ENCODE data around the gene SEMA4D. TPM values are rescaled to one million over a fixed set of nuclear protein-coding genes. Genes with fewer than 3 reads are reported as not detected.

The SEMA4D gene
- total RNA-seq, 1 experiment from 2014 or later, result 48.4 TPM

DNA sequence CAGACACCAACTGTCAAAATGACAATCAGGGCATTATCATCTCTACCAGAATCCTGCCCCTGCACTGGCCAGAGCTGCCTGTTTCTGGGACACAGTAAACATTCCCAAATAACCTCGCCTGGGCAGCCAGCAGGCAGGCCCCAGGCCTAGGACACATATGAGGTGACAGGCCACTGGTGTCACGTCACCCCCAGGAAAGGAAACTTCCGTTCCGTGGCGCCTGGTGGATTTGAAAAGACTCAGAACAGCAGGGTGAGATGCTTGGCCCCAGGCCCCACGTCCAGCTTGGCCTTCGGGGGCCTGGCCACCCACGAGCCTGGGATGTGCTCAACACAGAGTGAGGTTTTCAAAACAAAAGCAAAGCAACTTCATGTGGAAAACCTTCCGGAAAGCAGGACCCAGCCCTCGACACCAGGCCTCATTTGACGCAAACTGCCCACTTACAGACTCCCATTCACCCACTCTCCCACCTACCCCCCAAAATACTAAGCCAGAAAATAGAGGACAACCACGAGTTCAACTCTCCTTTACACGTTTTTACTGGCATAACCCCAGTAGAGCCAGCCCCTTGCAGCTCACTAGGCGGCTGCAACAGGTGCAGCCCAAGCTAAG lies 1.2 kb downstream of the SEMA4D start:
- peak overlapping the region; percentile 88 for H3K4me2 ChIP-seq
- H3K27me3 ChIP-seq (ENCODE audit: insufficient read depth, low read depth), result no peaks in the 10 kb centered on the region
- no peaks in the 10 kb centered on the region for H3K9me3 ChIP-seq (ENCODE audit: insufficient read depth, low read depth)
- H3K27ac ChIP-seq, result no peak overlapping the region
- peak overlapping the region; percentile 81; the same call in 1 of the 2 replicates for H2AFZ ChIP-seq
- no peak for TF ChIP-seq EZH2 (IDR thresholded peaks at IDR 0.05; ENCODE audit: low read depth)
- TF ChIP-seq, protein P1, sequence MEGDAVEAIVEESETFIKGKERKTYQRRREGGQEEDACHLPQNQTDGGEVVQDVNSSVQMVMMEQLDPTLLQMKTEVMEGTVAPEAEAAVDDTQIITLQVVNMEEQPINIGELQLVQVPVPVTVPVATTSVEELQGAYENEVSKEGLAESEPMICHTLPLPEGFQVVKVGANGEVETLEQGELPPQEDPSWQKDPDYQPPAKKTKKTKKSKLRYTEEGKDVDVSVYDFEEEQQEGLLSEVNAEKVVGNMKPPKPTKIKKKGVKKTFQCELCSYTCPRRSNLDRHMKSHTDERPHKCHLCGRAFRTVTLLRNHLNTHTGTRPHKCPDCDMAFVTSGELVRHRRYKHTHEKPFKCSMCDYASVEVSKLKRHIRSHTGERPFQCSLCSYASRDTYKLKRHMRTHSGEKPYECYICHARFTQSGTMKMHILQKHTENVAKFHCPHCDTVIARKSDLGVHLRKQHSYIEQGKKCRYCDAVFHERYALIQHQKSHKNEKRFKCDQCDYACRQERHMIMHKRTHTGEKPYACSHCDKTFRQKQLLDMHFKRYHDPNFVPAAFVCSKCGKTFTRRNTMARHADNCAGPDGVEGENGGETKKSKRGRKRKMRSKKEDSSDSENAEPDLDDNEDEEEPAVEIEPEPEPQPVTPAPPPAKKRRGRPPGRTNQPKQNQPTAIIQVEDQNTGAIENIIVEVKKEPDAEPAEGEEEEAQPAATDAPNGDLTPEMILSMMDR (conservative IDR thresholded peaks at IDR 0.05), result no peak
- intact Hi-C loops (cut with micrococcal nuclease; ENCODE audit: unreplicated experiment), result loop anchor here (5.0 kb wide), 1 partner anchor 59 kb away; no protein-coding TSS in a partner anchor
- no peaks in the 10 kb centered on the region; the same call in 1 of the 2 replicates for H3F3A ChIP-seq (ENCODE audit: insufficient read depth, low read depth)
- H3K79me2 ChIP-seq (ENCODE audit: low read depth), result peaks cover 30% of the 10 kb centered on the region
- ChIA-PET POLR2A (ENCODE audit: unreplicated experiment) (no interaction called here), CTCF (no interaction called here)
- no peaks in the 10 kb centered on the region for H3K9me2 ChIP-seq (ENCODE audit: insufficient read depth)
- TSS peak; percentile 32 for BruUV-seq (replicated peaks)
- H3K4me1 ChIP-seq (replicated peaks; ENCODE audit: insufficient read depth), result peaks cover 11% of the 10 kb centered on the region; the same call in 1 of the 2 replicates
- peaks cover 6% of the 10 kb centered on the region; the same call in 1 of the 2 replicates for H4K20me1 ChIP-seq (ENCODE audit: insufficient read depth)
- no peaks in the 10 kb centered on the region for H3K36me3 ChIP-seq (ENCODE audit: low read depth)
- H3K4me3 ChIP-seq, result peak overlapping the region; percentile 83
- no peak for DNase-seq

DNA sequence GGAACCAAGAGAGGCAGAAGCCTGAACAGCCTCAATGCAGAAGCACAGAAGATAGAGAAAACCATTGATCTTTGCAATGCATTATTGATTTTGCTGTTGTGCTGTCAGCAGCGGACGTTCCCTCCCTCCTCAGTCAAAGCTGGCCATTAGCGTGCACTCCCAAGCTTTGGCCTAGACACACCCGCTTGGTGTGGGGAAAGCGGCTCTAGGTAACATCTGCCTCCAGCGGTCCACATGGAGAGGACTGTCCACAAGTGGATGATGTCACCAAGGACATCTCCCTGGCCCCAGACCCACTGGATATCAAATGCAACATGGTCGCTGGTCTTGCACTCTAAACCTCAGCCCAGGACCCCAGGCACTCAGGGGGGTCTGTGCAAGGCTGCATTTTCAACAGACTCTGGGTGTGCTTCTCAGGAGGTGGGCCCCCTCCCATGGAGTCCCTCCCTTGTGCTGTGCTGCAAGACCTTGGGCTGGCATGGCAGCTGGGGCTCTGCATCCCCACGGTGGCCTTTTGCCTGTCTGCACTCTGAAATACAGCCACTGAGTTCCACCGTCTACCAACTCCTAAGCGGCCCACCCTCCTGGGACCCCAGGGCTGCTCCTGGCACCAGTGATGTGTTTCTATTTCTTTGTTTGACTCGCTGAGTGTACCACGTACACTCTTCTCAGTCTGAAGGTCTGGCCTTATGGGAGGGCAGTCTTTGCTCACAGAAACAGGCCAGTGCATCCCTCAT lies 1.9 kb downstream of the SEMA4D start:
- no peak overlapping the region for H2AFZ ChIP-seq

DNA sequence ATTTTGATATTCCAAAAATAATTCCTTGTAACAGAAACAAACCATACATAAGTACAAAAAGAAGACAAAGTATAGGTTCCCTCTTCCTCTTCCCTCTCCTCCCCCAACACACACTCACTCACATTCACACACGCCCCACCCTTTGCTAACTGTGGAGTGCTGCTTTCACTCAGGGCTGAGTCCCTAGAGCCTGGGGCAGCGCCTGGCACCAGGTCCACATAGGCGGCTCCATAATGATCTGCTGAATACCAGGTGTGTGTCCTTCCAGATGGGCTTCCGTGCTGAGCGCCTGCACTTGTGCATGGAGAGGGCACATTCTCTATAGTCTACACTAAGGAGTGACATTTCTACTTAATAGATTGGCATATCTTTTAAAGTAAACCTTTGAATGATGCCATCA lies 3.7 kb downstream of the SEMA4D start:
- Histone ChIP-seq H3K4me1 (replicated peaks; ENCODE audit: insufficient read depth) (peaks cover 11% of the 10 kb centered on the region; the same call in 1 of the 2 replicates), H3K79me2 (ENCODE audit: low read depth) (peaks cover 30% of the 10 kb centered on the region), H3K27me3 (ENCODE audit: insufficient read depth, low read depth) (no peaks in the 10 kb centered on the region), H3K4me3 (no peak overlapping the region), H3K27ac (no peak overlapping the region), H2AFZ (no peak overlapping the region), H3K9me3 (ENCODE audit: insufficient read depth, low read depth) (no peaks in the 10 kb centered on the region), H4K20me1 (ENCODE audit: insufficient read depth) (peaks cover 6% of the 10 kb centered on the region; the same call in 1 of the 2 replicates), H3K36me3 (ENCODE audit: low read depth) (no peaks in the 10 kb centered on the region), H3K4me2 (no peak overlapping the region), H3F3A (ENCODE audit: insufficient read depth, low read depth) (no peaks in the 10 kb centered on the region; the same call in 1 of the 2 replicates), H3K9me2 (ENCODE audit: insufficient read depth) (no peaks in the 10 kb centered on the region)
- CTCF ChIA-PET, result no interaction called here
- intact Hi-C loops (cut with micrococcal nuclease; ENCODE audit: unreplicated experiment), result no loop called here
- POLR2A ChIA-PET (ENCODE audit: unreplicated experiment), result no interaction called here
- DNase-seq, result no peak
- TF ChIP-seq, protein P1 (conservative IDR thresholded peaks at IDR 0.05), result no peak
- no peak for TF ChIP-seq EZH2 (IDR thresholded peaks at IDR 0.05; ENCODE audit: low read depth)
- BruUV-seq (replicated peaks), result no TSS peak

More for the DNA sequence above, 1.9 kb downstream of the SEMA4D start:
- DNase-seq, result no peak
- Histone ChIP-seq H3K36me3 (ENCODE audit: low read depth) (no peaks in the 10 kb centered on the region), H3K9me2 (ENCODE audit: insufficient read depth) (no peaks in the 10 kb centered on the region), H3K27ac (no peak overlapping the region), H3K4me3 (no peak overlapping the region), H3F3A (ENCODE audit: insufficient read depth, low read depth) (no peaks in the 10 kb centered on the region; the same call in 1 of the 2 replicates), H3K79me2 (ENCODE audit: low read depth) (peaks cover 30% of the 10 kb centered on the region), H3K9me3 (ENCODE audit: insufficient read depth, low read depth) (no peaks in the 10 kb centered on the region), H3K4me1 (replicated peaks; ENCODE audit: insufficient read depth) (peaks cover 11% of the 10 kb centered on the region; the same call in 1 of the 2 replicates), H3K27me3 (ENCODE audit: insufficient read depth, low read depth) (no peaks in the 10 kb centered on the region), H3K4me2 (peak overlapping the region; percentile 88), H4K20me1 (ENCODE audit: insufficient read depth) (peaks cover 6% of the 10 kb centered on the region; the same call in 1 of the 2 replicates)
- CTCF ChIA-PET, result no interaction called here
- POLR2A ChIA-PET (ENCODE audit: unreplicated experiment), result no interaction called here
- BruUV-seq (replicated peaks), result no TSS peak
- intact Hi-C loops (cut with micrococcal nuclease; ENCODE audit: unreplicated experiment), result loop anchor here (5.0 kb wide), 1 partner anchor 59 kb away; no protein-coding TSS in a partner anchor
- TF ChIP-seq, protein P1 (conservative IDR thresholded peaks at IDR 0.05), result no peak
- no peak for TF ChIP-seq EZH2 (IDR thresholded peaks at IDR 0.05; ENCODE audit: low read depth)

All from PC-9 (cell line).